Liver (tissue), 9 donors: ENCODE results near the gene NPR2. TPM values are rescaled to one million over a fixed set of nuclear protein-coding genes. Genes with fewer than 3 reads are reported as not detected.

ENCODE experiments used
- DNase-seq: peaks from one replicate; pipeline ENCODE4 v3.0.0-alpha.2; 2017; ENCODE audit warnings: low spot score
- H3K27ac ChIP-seq, 2 donors: one replicate each; pipeline ENCODE4 v1.7.0; 2013; ENCODE audit warnings: inconsistent platforms in 2 of 2, low read length in 2 of 2, control low read depth in 1 of 2, low read depth in 1 of 2, mild to moderate bottlenecking in 1 of 2
- H3K27me3 ChIP-seq, 4 donors: one replicate each; pipeline versions ENCODE4 v1.6.1 to v1.7.0; 2013; ENCODE audit warnings: low read length in 3 of 4, inconsistent platforms in 1 of 4, mild to moderate bottlenecking in 1 of 4, moderate library complexity in 1 of 4; ENCODE audit not compliant: control insufficient read depth in 4 of 4, insufficient read depth in 4 of 4
- H3K36me3 ChIP-seq, 4 donors: one replicate each; pipeline versions ENCODE4 v1.6.1 to v1.7.0; 2013; ENCODE audit warnings: low read length in 3 of 4, mild to moderate bottlenecking in 3 of 4, low read depth in 1 of 4, moderate library complexity in 1 of 4; ENCODE audit not compliant: control insufficient read depth in 4 of 4, insufficient read depth in 3 of 4
- H3K4me1 ChIP-seq, 4 donors: one replicate each; pipeline versions ENCODE4 v1.6.1 to v1.7.0; 2013; ENCODE audit warnings: low read length in 3 of 4, mild to moderate bottlenecking in 3 of 4, moderate library complexity in 1 of 4; ENCODE audit not compliant: control insufficient read depth in 4 of 4, insufficient read depth in 4 of 4
- H3K4me3 ChIP-seq, 3 donors: one replicate each; pipeline versions ENCODE4 v1.6.1 to v1.7.0; 2013; ENCODE audit warnings: low read length in 3 of 3, control low read depth in 1 of 3, low read depth in 1 of 3, mild to moderate bottlenecking in 1 of 3
- H3K9ac ChIP-seq, 2 donors: one replicate each; pipeline ENCODE4 v1.7.0; 2013; ENCODE audit warnings: low read length in 2 of 2, mild to moderate bottlenecking in 2 of 2, moderate library complexity in 2 of 2, control low read depth in 1 of 2, low read depth in 1 of 2
- H3K9me3 ChIP-seq, 4 donors: one replicate each; pipeline versions ENCODE4 v1.6.1 to v1.7.0; 2013; ENCODE audit warnings: low read length in 3 of 4; ENCODE audit not compliant: control insufficient read depth in 4 of 4
- CTCF ChIP-seq: fragments of 150-350 bp; IDR thresholded peaks from 2 replicates; pipeline ENCODE4 v1.5.1; 2017; ENCODE audit warnings: improper control_type of control experiment, low read depth, low read length; ENCODE audit not compliant: missing input control
- EGR1 ChIP-seq, 2 donors: IDR thresholded peaks; 2 replicates each; pipeline ENCODE4 v1.6.1; 2016 to 2018; ENCODE audit warnings: antibody characterized with exemption in 2 of 2, low read depth in 2 of 2
- FOXA2 ChIP-seq: IDR thresholded peaks from 2 replicates; pipeline ENCODE4 v1.6.1; 2016; ENCODE audit warnings: antibody characterized with exemption
- HNF4G ChIP-seq: IDR thresholded peaks from 2 replicates; pipeline ENCODE4 v1.6.1; 2016; ENCODE audit warnings: antibody characterized with exemption
- MAX ChIP-seq: IDR thresholded peaks from 2 replicates; pipeline ENCODE4 v1.6.1; 2016; ENCODE audit warnings: antibody characterized with exemption
- NR2F2 ChIP-seq: IDR thresholded peaks from 2 replicates; pipeline ENCODE4 v1.6.1; 2016; ENCODE audit warnings: antibody characterized with exemption
- RAD21 ChIP-seq, 2 donors: IDR thresholded peaks; 2 replicates each; pipeline ENCODE4 v1.6.1; 2016; ENCODE audit warnings: antibody characterized with exemption in 2 of 2, mild to moderate bottlenecking in 2 of 2
- REST ChIP-seq: IDR thresholded peaks from 2 replicates; pipeline ENCODE4 v1.6.1; 2016; ENCODE audit warnings: antibody characterized with exemption, mild to moderate bottlenecking
- RXRA ChIP-seq, 2 donors: IDR thresholded peaks; 2 replicates each; pipeline ENCODE4 v1.6.1; 2017 to 2018; ENCODE audit warnings: antibody characterized with exemption in 2 of 2, mild to moderate bottlenecking in 1 of 2
- SP1 ChIP-seq: IDR thresholded peaks from 2 replicates; pipeline ENCODE4 v1.6.1; 2018; ENCODE audit warnings: antibody characterized with exemption, mild to moderate bottlenecking
- TAF1 ChIP-seq: conservative IDR thresholded peaks from 2 replicates; pipeline ENCODE4 v1.6.1; 2016; ENCODE audit warnings: antibody characterized with exemption, mild to moderate bottlenecking
- ZBTB33 ChIP-seq: IDR thresholded peaks from 2 replicates; pipeline ENCODE4 v1.6.1; 2016; ENCODE audit warnings: antibody characterized with exemption
- WGBS: extraction: QIAGEN DNeasy Blood & Tissue Kit; methylation state at CpG from one replicate; pipeline ENCODE4 v1.1.7; 2013; 5-methylcytosine and 5-hydroxymethylcytosine counted together
- polyA plus RNA-seq, 2 donors: library from polyadenylated mRNA; stranded (reverse) in 1 of 2; unstranded in 1 of 2; fragments of 200-250 nt in 1 of 2; fragments of >200 nt in 1 of 2; fragmentation: Nextera tagmentation in 1 of 2; extraction: Ambion mirVana in 1 of 2; gene quantifications; one replicate each; pipeline versions ENCODE4 v1.2.1 to v1.2.3, GENCODE V29; 2013 to 2015
- total RNA-seq, 2 donors: library from RNA; depleted of rRNA; stranded (reverse); fragments of >200 nt; gene quantifications; one replicate each; pipeline ENCODE4 v1.2.3, GENCODE V29; 2014
- donor health status: healthy.
- donor health status: healthy.
- donor health status: healthy.
- donor health status: healthy.
- donor health status: healthy.

The NPR2 gene
- total and polyA plus RNA-seq, 4 donors: 8.6 to 17.1 (median 11.2) TPM

GRCh38 chr9:35771534-35771933, 19.9 kb upstream of the NPR2 start:
- H3K27ac ChIP-seq: no peak overlapping the region
- no peaks in the 10 kb centered on the region for H3K9me3 ChIP-seq
- no peak for DNase-seq
- no peak for TF ChIP-seq HNF4G
- H3K27me3 ChIP-seq: no peaks in the 10 kb centered on the region
- H3K4me1 ChIP-seq: peaks cover 2 to 32% (median 23%) of the 10 kb centered on the region in 4 donors
- H3K36me3 ChIP-seq: no peaks in the 10 kb centered on the region
- H3K9ac ChIP-seq: peak overlapping the region in 1 of 2 donors; percentile 36
- WGBS: 37% methylated on average over 1 of the region's 1 CpG
- no peak overlapping the region for H3K4me3 ChIP-seq

- Histone ChIP-seq H3K36me3 (no peaks in the 10 kb centered on the region), H3K9ac (no peak overlapping the region), H3K9me3 (no peaks in the 10 kb centered on the region), H3K4me3 (no peak overlapping the region), H3K4me1 (peaks cover 2 to 32% (median 23%) of the 10 kb centered on the region in 4 donors), H3K27me3 (no peaks in the 10 kb centered on the region), H3K27ac (no peak overlapping the region)
- TF ChIP-seq CTCF: no peak
- no peak for TF ChIP-seq MAX
- TF ChIP-seq REST: no peak
- TF ChIP-seq FOXA2: no peak
- TF ChIP-seq RXRA (IDR thresholded peaks at IDR 0.05): no peak
- TF ChIP-seq TAF1: no peak
- no peak for TF ChIP-seq ZBTB33
- TF ChIP-seq SP1: no peak
- no peak for TF ChIP-seq NR2F2
- no peak for TF ChIP-seq EGR1 (IDR thresholded peaks at IDR 0.05; ENCODE audit: low read depth in 2 of 2)
- no peak for TF ChIP-seq RAD21 (IDR thresholded peaks at IDR 0.05)
- WGBS: 79% methylated on average over 3 of the region's 3 CpGs
- DNase-seq: no peak
Observed at GRCh38 chr9:35771943-35772342, 19.4 kb upstream of the NPR2 start.
